OCI-LY7 (cell line): Measurements from ENCODE around the gene CCDC102A. TPM values are rescaled to one million over a fixed set of nuclear protein-coding genes. Genes with fewer than 3 reads are reported as not detected.

Experiments
- BruUV-seq: library from RNA; stranded (reverse); fragments of 400-500 nt; replicated peaks from 2 replicates; lab custom pipeline; 2021; lab: Mats Ljungman, UMichigan
- CTCF ChIA-PET: fragments of 300-600 bp; sonication (Branson Sonifier 250); formaldehyde crosslinking; loops from one replicate; lab custom pipeline; 2022; ENCODE audit warnings: antibody characterized with exemption; ENCODE audit not compliant: unreplicated experiment; lab: Charles Lee
- POLR2A ChIA-PET: fragments of 300-600 bp; sonication (Branson Sonifier 250); formaldehyde crosslinking; loops from one replicate; lab custom pipeline; 2022; ENCODE audit warnings: antibody characterized with exemption; lab: Charles Lee
- DNase-seq: peaks from one replicate; pipeline ENCODE4 v3.0.0-alpha.2; 2015; ENCODE audit warnings: low spot score
- H2AFZ ChIP-seq: fragments of 200-600 bp; sonication (generic), shearing (Covaris generic); 2 replicates; pipeline ENCODE4 v1.6.1; 2014; ENCODE audit warnings: mild to moderate bottlenecking, antibody characterized with exemption, low read length, moderate library complexity
- H3K27ac ChIP-seq: fragments of 200-600 bp; sonication (generic); 2 replicates; pipeline ENCODE4 v1.5.1; 2014; ENCODE audit warnings: mixed run types, low read depth, mild to moderate bottlenecking, moderate library complexity, low read length, inconsistent platforms; ENCODE audit not compliant: poor library complexity, severe bottlenecking
- H3K36me3 ChIP-seq: fragments of 200-600 bp; sonication (generic); 2 replicates; pipeline ENCODE4 v1.6.1; 2014; ENCODE audit warnings: mild to moderate bottlenecking, antibody characterized with exemption, low read length, moderate library complexity, mixed read lengths; ENCODE audit not compliant: insufficient read depth
- H3K4me1 ChIP-seq: fragments of 200-600 bp; sonication (generic); 2 replicates; pipeline ENCODE4 v1.5.1; 2014; ENCODE audit warnings: mild to moderate bottlenecking, low read length; ENCODE audit not compliant: insufficient read depth, poor library complexity, severe bottlenecking
- H3K4me2 ChIP-seq: fragments of 200-600 bp; sonication (generic); 2 replicates; pipeline ENCODE4 v1.6.1; 2014; ENCODE audit warnings: mild to moderate bottlenecking, low read length
- H3K4me3 ChIP-seq: fragments of 200-600 bp; sonication (generic); 2 replicates; pipeline ENCODE4 v1.5.1; 2014; ENCODE audit warnings: mild to moderate bottlenecking, low read depth, low read length; ENCODE audit not compliant: poor library complexity, severe bottlenecking
- H3K79me2 ChIP-seq: fragments of 200-600 bp; sonication (generic); 2 replicates; pipeline ENCODE4 v1.6.1; 2016; ENCODE audit warnings: low read depth, mild to moderate bottlenecking, low read length, moderate library complexity, mixed read lengths; ENCODE audit not compliant: insufficient read depth
- H3K9me2 ChIP-seq: fragments of 200-600 bp; sonication (generic); 2 replicates; pipeline ENCODE4 v1.6.1; 2016; ENCODE audit warnings: mild to moderate bottlenecking, low read length, mixed read lengths; ENCODE audit not compliant: insufficient read depth
- H3K9me3 ChIP-seq: fragments of 200-600 bp; sonication (generic); 2 replicates; pipeline ENCODE4 v1.6.1; 2014; ENCODE audit warnings: mild to moderate bottlenecking, mixed run types, low read length, mixed read lengths
- H4K20me1 ChIP-seq: fragments of 200-600 bp; sonication (generic); 2 replicates; pipeline ENCODE4 v1.6.1; 2014; ENCODE audit warnings: mild to moderate bottlenecking, antibody characterized with exemption, low read length, moderate library complexity, mixed read lengths; ENCODE audit not compliant: insufficient read depth
- CTCF ChIP-seq: fragments of 200-600 bp; sonication (generic); conservative IDR thresholded peaks from 2 replicates; pipeline ENCODE4 v1.5.1; 2014; ENCODE audit warnings: mild to moderate bottlenecking, antibody characterized with exemption, low read length, moderate library complexity, mixed read lengths
- EZH2phosphoT487 ChIP-seq: fragments of 200-600 bp; sonication (generic); IDR thresholded peaks from 2 replicates; pipeline ENCODE4 v1.6.1; 2018; ENCODE audit warnings: low read depth, borderline replicate concordance, mild to moderate bottlenecking, mixed run types, antibody characterized with exemption, low read length, moderate library complexity, mixed read lengths
- intact Hi-C: fragments of 100-400 bp; cut with micrococcal nuclease; formaldehyde crosslinking; loops from one replicate; pipeline ENCODE4 v1.10.0; 2022; ENCODE audit not compliant: unreplicated experiment
- total RNA-seq, 2 experiments: library from RNA; depleted of rRNA in 1 of 2; stranded (reverse); fragments of >200 nt in 1 of 2; shearing (Covaris generic) in 1 of 2; gene quantifications; 2 replicates each; pipeline ENCODE4 v1.2.3, GENCODE V29; 2014 to 2022

The CCDC102A gene
- total RNA-seq, 2 experiments from 2014 or later = 4.2 to 7.1 TPM

GRCh38 chr16:57482845-57483545 is 53.4 kb downstream of the CCDC102A start:
- BruUV-seq = no TSS peak
- intact Hi-C loops = no loop called here
- H3K4me2 ChIP-seq = no peak overlapping the region
- ChIA-PET CTCF (no interaction called here), POLR2A (interaction anchor here (0.9 kb wide), 1 partner anchor 43 kb away, joined by 5 read pairs; no protein-coding TSS in a partner anchor)
- no peaks in the 10 kb centered on the region for H3K9me2 ChIP-seq
- no peak overlapping the region for H3K4me3 ChIP-seq
- TF ChIP-seq CTCF = no peak
- TF ChIP-seq EZH2phosphoT487 = no peak
- peaks cover 5% of the 10 kb centered on the region for H3K4me1 ChIP-seq
- H3K9me3 ChIP-seq = no peaks in the 10 kb centered on the region
- no peak overlapping the region for H3K27ac ChIP-seq
- H3K79me2 ChIP-seq = no peaks in the 10 kb centered on the region
- no peak overlapping the region for H2AFZ ChIP-seq
- DNase-seq = no peak
- no peaks in the 10 kb centered on the region for H4K20me1 ChIP-seq
- no peaks in the 10 kb centered on the region for H3K36me3 ChIP-seq

GRCh38 chr16:57481421-57481820 is 55.0 kb downstream of the CCDC102A start:
- Histone ChIP-seq H3K27ac (no peak overlapping the region), H2AFZ (no peak overlapping the region), H3K4me1 (peaks cover 9% of the 10 kb centered on the region), H3K79me2 (no peaks in the 10 kb centered on the region), H4K20me1 (no peaks in the 10 kb centered on the region), H3K9me3 (no peaks in the 10 kb centered on the region), H3K4me3 (no peak overlapping the region), H3K4me2 (no peak overlapping the region), H3K9me2 (no peaks in the 10 kb centered on the region), H3K36me3 (no peaks in the 10 kb centered on the region)
- no peak for DNase-seq
- POLR2A ChIA-PET = interaction anchor here (1.1 to 1.3 kb wide), 2 partner anchors 17 to 41 kb away, joined by 3 read pairs; no protein-coding TSS in a partner anchor
- intact Hi-C loops = no loop called here
- TF ChIP-seq EZH2phosphoT487 = no peak
- no peak for TF ChIP-seq CTCF
- BruUV-seq = no TSS peak
- CTCF ChIA-PET = no interaction called here

GRCh38 chr16:57480754-57481230 is 55.6 kb downstream of the CCDC102A start:
- no peak overlapping the region for H3K4me3 ChIP-seq
- H3K9me2 ChIP-seq = no peaks in the 10 kb centered on the region
- no peak overlapping the region for H2AFZ ChIP-seq
- H3K4me1 ChIP-seq = peaks cover 13% of the 10 kb centered on the region
- H3K79me2 ChIP-seq = no peaks in the 10 kb centered on the region
- no peak overlapping the region for H3K4me2 ChIP-seq
- TF ChIP-seq EZH2phosphoT487 (no peak), CTCF (no peak)
- H3K9me3 ChIP-seq = no peaks in the 10 kb centered on the region
- CTCF ChIA-PET = interaction anchor here (0.6 kb wide), 1 partner anchor 700 kb away, joined by 4 read pairs; no protein-coding TSS in a partner anchor
- H3K36me3 ChIP-seq = no peaks in the 10 kb centered on the region
- H3K27ac ChIP-seq = no peak overlapping the region
- no peak for DNase-seq
- no peaks in the 10 kb centered on the region for H4K20me1 ChIP-seq
- intact Hi-C loops = no loop called here
- no TSS peak for BruUV-seq
- POLR2A ChIA-PET = interaction anchor here (1.1 to 1.3 kb wide), 2 partner anchors 17 to 41 kb away, joined by 3 read pairs; no protein-coding TSS in a partner anchor
